SH-SY5Y (cell line): ENCODE data around the gene ADGRG3.

Experiments used
- GATA2 ChIP-seq: IDR thresholded peaks from 2 replicates; pipeline ENCODE4 v1.6.1; 2011; ENCODE audit warnings: mild to moderate bottlenecking, low read depth, low read length
- GATA3 ChIP-seq: IDR thresholded peaks from 2 replicates; pipeline ENCODE4 v1.6.1; 2011; ENCODE audit warnings: low read depth, mild to moderate bottlenecking, low read length, moderate library complexity

ADGRG3 gene

DNA sequence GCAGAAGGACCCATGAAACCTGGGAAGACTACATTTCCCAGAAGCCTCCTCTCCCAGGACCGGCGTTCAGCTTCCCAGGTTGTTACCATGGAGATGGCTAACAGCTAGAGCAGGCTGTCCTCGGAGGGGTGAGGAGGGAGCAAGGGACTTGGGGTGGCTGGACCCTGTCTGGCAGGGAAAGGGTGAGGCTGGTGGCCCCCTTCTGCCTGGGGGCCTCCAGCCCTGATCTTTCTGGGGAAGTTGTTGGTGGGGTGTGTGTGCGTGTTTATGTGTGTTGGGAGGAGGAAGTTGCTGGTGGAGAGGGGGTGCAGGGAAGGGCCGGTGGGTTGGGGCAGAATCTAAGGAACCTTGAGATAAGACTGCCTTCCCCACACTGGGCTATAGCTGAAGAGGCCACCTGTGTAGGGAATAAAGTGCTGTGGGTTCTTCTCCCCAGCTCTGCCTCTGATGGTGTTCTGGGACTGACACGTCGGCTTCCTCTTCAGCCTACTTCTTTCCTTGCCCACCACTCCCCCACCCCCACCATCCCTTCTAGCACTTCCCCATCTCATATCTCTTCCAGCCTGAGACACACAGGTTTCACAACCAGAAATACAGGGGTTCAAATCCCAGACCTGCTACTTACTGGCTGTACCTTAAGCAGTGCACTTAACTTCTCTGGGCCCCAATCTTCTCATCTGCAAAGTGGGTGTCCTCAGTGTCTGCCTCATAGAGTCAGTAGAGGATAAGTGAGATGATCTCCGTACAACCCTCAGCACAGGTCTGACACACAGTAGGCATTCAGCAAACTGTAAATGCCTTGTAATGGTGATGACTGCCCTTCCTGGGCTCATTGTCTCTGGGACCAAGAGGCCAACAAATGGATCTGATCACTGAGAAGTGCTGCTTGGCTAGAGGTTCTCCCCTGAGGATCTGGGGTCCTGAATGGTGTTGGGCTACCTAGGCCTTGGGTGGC is 26.9 kb downstream of the ADGRG3 start, which contains the start of gene DRC7:
Gene DRC7, plus strand, starts transcription at position 82 of the 955 bp plus-strand sequence. CDS start 3,144 bp downstream, outside the sequence.
- TF ChIP-seq GATA3 (no peak), GATA2 (no peak)

DNA sequence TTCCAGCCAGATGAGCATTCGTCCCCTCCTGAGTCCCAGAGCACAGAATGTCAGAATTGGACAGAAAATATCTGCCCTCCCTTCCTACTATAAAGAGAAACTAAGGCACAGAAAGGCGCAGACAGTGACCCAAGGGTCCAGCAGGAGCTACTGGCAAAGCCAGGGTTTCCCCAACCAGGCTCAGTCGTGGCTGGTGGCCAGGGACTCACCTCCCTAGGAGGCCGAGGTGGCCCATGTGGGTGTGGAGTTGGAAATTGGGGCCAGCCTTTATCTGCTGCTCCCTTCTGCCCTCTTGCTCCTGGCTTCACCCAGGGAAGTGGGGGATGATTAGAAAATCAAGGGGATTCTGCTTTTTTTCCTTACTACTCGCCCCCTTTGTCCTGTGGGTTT is 27.6 kb downstream of the ADGRG3 start:
- TF ChIP-seq GATA3: no peak
- no peak for TF ChIP-seq GATA2

DNA sequence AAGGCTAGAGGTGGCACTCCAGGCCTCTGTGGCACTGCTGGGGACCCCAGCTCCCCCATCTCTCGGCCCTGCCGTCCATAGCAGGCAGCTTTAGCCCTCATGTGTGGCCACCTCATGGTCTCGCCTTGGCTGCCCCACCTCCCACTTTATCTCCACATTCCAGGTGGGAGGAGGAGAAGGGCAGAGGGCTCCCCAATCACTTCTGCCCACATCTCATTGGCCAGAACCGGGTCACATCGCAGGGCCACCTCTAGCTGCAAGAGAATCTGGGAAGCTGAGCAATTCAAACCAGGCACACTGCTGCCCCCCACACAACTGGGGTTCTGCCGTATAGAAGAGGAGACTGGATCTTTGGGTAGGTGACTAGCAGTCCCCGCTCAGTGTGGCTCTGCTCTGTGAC is 28.1 kb downstream of the ADGRG3 start:
- TF ChIP-seq GATA3 (no peak), GATA2 (no peak)

DNA sequence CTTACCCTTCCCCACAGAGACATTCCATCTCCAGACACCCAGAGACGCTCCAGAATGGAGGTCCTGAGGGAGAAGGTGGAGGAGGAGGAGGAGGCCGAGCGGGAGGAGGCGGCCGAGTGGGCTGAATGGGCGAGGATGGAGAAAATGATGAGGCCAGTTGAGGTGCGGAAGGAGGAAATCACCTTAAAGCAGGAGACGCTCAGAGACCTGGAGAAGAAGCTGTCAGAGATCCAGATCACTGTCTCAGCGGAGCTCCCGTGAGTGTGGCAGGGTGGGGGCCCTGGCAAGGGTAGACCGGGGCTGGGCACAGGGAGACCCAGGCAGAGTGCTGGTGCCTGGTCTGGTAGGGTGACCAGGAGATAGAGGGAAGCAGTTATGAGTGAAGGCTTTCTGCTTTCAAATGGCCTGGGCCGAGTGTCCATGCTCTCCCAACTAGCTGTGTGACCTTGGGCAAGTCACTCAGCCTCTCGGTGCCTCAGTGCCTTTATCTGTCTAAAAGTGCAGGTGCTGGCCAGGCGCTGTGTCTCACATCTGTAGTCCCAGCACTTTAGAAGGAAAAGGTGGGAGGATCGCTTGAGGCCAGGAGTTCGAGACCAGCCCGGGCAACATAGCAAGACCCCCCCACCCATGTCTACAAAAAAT is 29.9 kb downstream of the ADGRG3 start:
- no peak for TF ChIP-seq GATA3
- no peak for TF ChIP-seq GATA2

GRCh38 chr16:57698812-57699405 is 30.8 kb downstream of the ADGRG3 start:
- no peak for TF ChIP-seq GATA3
- TF ChIP-seq GATA2: no peak

DNA sequence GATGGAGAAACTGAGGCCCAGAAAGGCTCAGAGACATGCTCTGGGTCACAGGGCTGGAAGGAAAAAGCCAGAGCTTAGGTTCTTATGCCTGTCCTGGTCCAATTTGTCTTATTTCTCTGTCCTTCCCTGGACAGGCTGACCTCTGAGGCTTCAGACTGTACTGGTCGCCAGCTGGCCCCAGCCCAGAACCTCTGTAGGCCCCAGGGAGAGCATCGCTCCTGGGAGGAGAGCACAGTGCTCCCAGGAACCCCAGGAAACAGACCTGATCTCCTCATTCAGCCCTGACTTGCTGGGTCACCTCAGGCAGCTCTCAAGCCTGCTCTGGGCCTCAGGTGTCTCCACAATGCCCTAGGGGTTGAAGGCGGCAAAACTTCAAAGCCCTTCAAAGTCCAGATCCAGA is 31.4 kb downstream of the ADGRG3 start:
- TF ChIP-seq GATA3 (no peak), GATA2 (no peak)

GRCh38 chr16:57699899-57700298 is 31.8 kb downstream of the ADGRG3 start:
- TF ChIP-seq GATA3 (no peak), GATA2 (no peak)

DNA sequence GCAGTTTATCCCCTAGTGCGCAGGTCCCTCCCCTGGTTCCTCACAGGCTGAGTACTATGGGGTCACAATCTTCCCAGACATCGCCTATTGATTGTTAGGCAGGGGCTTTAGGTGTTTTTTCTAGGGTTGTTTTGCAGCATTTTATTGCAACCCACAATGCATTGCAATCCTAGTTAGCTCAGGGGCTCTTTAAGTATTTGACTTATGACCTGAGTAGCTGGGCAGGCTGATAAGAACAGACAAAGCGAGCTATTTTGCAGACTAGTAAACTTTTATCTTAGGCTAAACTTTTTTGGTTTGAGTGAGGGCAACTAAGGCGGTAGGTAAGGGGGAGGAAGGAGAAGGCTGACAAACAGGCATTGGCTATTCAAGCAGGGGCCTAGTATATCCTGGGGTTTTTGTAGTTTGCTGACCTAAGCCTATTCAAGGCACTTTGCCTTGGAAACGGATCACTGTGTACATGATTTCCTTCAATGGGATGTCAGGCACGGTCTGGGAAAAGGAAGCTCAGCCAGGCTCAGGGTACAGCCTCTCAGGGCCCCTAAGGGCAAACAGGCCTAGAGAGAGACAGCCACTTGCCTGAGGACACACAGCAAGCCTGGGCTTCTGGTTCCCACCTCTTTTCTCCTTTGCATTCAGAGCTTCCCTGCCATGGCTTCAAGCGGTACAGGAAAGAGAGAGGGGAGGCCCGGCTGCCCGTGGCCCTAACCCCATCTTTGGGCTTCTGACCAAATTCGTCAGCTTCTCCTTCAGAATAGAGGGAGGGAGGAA is 32.9 kb downstream of the ADGRG3 start:
- no peak for TF ChIP-seq GATA2

GRCh38 chr16:57701759-57702371 is 33.8 kb downstream of the ADGRG3 start:
- no peak for TF ChIP-seq GATA3
- TF ChIP-seq GATA2: no peak

DNA sequence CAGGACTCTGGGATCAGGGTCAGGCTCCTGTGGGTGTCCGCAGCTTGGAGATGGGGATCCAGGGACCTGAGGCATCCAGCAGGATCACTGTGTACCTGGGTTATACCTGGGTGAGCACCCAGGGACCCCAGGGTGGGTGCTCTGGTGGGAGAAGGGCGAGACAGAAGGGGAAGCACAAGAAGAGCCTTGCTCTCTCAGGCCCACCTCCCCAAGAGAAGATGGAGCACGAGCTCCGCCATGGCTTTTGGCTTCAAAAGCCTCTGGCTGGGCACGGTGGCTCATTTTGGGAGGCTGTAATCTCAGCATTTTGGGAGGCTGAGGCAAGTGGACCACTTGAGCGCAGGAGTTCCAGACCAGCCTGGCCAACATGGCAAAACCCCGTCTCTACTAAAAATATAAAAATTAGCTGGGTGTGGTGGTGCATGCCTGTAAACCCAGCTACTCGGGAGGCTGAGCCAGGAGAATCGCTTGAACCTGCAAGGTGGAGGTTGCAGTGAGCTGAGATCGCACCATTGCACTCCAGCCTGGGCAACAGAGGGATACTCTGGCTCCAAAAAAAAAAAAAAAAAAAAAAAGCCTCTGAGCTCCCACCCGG is 35.4 kb downstream of the ADGRG3 start:
- no peak for TF ChIP-seq GATA2
- no peak for TF ChIP-seq GATA3

GRCh38 chr16:57704011-57704904 is 36.2 kb downstream of the ADGRG3 start:
- no peak for TF ChIP-seq GATA2
- no peak for TF ChIP-seq GATA3
